22Rv1 (cell line): ENCODE results near the gene UBE2N.

Source experiments
- ZFX ChIP-seq: fragments of 450-650 bp; IDR thresholded peaks from 2 replicates; pipeline ENCODE4 v1.6.1; 2017; ENCODE audit warnings: antibody characterized with exemption, borderline replicate concordance
- TF ChIP-seq, protein P1 (sequence below): fragments of 450-650 bp; IDR thresholded peaks from 2 replicates; pipeline ENCODE4 v1.5.1; 2017; ENCODE audit warnings: mild to moderate bottlenecking

DNA sequence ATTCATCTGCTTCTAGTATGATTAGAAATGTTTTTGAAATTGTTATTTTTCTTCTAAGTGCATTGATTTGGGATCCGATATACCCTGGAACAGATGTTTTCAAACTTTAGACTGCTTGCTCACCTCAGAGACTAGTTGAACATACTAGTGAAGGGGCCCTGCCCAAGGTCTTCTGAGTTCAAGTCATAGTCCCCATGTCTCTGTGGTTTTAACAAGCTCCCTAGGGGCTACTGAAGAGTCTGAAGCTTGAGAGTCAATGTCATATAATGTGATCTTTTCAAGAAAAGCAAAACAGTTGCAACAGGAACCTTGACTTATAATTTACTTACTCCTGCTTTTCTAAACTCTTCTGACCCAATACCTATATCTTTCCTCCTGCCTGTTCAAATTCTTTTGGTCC lies 7.5 kb upstream of the UBE2N start:
- TF ChIP-seq, protein P1, sequence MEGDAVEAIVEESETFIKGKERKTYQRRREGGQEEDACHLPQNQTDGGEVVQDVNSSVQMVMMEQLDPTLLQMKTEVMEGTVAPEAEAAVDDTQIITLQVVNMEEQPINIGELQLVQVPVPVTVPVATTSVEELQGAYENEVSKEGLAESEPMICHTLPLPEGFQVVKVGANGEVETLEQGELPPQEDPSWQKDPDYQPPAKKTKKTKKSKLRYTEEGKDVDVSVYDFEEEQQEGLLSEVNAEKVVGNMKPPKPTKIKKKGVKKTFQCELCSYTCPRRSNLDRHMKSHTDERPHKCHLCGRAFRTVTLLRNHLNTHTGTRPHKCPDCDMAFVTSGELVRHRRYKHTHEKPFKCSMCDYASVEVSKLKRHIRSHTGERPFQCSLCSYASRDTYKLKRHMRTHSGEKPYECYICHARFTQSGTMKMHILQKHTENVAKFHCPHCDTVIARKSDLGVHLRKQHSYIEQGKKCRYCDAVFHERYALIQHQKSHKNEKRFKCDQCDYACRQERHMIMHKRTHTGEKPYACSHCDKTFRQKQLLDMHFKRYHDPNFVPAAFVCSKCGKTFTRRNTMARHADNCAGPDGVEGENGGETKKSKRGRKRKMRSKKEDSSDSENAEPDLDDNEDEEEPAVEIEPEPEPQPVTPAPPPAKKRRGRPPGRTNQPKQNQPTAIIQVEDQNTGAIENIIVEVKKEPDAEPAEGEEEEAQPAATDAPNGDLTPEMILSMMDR: no peak
- no peak for TF ChIP-seq ZFX
